Heart right ventricle (tissue), 16 donors: Measurements from ENCODE around the gene CLMP. TPM values are rescaled to one million over a fixed set of nuclear protein-coding genes. Genes with fewer than 3 reads are reported as not detected.

Experiments
- ATAC-seq, 8 donors: fragments of 200-7000 bp; cut with Tn5 transposase; one replicate each; pipeline ENCODE4 v1.9.1; 2020; ENCODE audit warnings: mild to moderate bottlenecking in 8 of 8, moderate library complexity in 8 of 8, moderate number of reproducible peaks in 1 of 8
- DNase-seq, 2 donors: peaks; one replicate each; pipeline ENCODE4 v3.0.0-alpha.2; 2020
- H3K27ac ChIP-seq, 10 donors: fragments of 200-600 bp; sonication (generic) in 2 of 10; one replicate each; pipeline versions ENCODE4 v1.5.0 to v1.8.0; 2020 to 2022; ENCODE audit warnings: mild to moderate bottlenecking in 3 of 10
- H3K27me3 ChIP-seq, 7 donors: fragments of 200-600 bp; one replicate each; pipeline ENCODE4 v1.8.0; 2021 to 2022; ENCODE audit warnings: mild to moderate bottlenecking in 2 of 7
- H3K36me3 ChIP-seq, 9 donors: fragments of 200-600 bp; sonication (generic) in 1 of 9; one replicate each; pipeline versions ENCODE4 v1.5.0 to v1.8.0; 2020 to 2022; ENCODE audit warnings: mild to moderate bottlenecking in 2 of 9
- H3K4me1 ChIP-seq, 9 donors: fragments of 200-600 bp; sonication (generic) in 1 of 9; one replicate each; pipeline versions ENCODE4 v1.5.0 to v1.8.0; 2020 to 2022; ENCODE audit warnings: mild to moderate bottlenecking in 4 of 9
- H3K4me3 ChIP-seq, 10 donors: fragments of 200-600 bp; sonication (generic) in 2 of 10; one replicate each; pipeline versions ENCODE4 v1.5.0 to v1.8.0; 2020 to 2022; ENCODE audit warnings: mild to moderate bottlenecking in 7 of 10, moderate library complexity in 2 of 10
- H3K9me3 ChIP-seq, 11 donors: fragments of 200-600 bp in 10 of 11; sonication (generic) in 2 of 11; one replicate each; pipeline versions ENCODE4 v1.5.0 to v1.8.0; 2013 to 2022; ENCODE audit warnings: mild to moderate bottlenecking in 2 of 11, control low read depth in 1 of 11, moderate library complexity in 1 of 11
- CTCF ChIP-seq, 9 donors: fragments of 200-600 bp; sonication (generic) in 2 of 9; IDR thresholded peaks; one replicate each; pipeline versions ENCODE4 v1.5.0 to v1.8.0; 2021 to 2022; ENCODE audit warnings: antibody characterized with exemption in 9 of 9, mild to moderate bottlenecking in 5 of 9, moderate library complexity in 1 of 9
- WGBS, 2 donors: extraction: QIAGEN DNeasy Blood & Tissue Kit; methylation state at CpG; one replicate each; pipeline ENCODE4 v1.1.7; 2013; ENCODE audit warnings: inconsistent platforms in 1 of 2; 5-methylcytosine and 5-hydroxymethylcytosine counted together
- intact Hi-C, 10 donors: fragments of 100-400 bp; cut with DNase I; formaldehyde crosslinking; loops; one replicate each; pipeline versions ENCODE4 v1.11.1 to v1.14.2; 2022
- polyA plus RNA-seq, 2 donors: library from polyadenylated mRNA; stranded (reverse); fragments of 200-250 nt; gene quantifications; one replicate each; pipeline ENCODE4 v1.2.3, GENCODE V29; 2013
- total RNA-seq, 10 donors: library from RNA; stranded (reverse); fragmentation: NEBNext Ultra II Directional in 3 of 10; extraction: Animal tissue kit (Norgen Biotek cat#: 25700) in 3 of 10; gene quantifications; one replicate each; pipeline versions ENCODE4 v1.2.1 to v1.2.4, GENCODE V29; 2021 to 2023
- donor health status: Arrhythmogenic right ventricular cardiomyopathy.
- donor health status: ischemic (EF 13 %, LVEDD 7.1; RV severe dilation, severe dysfunction).
- donor health status: healthy with polysubstance abuse.
- donor health status: DM: no; HTN: yes; CAD: no.
- donor health status: DM: no; HTN: no; CAD: no.
- donor health status: ischemic (EF 25% LVEDD 6.9; RV normal size, moderate dysfunction).
- donor health status: ischemic (EF 25% LVEDD 5.7; RV mildly dilated, moderate dysfunction).
- donor health status: healthy.
- donor health status: DM: yes; HTN: yes; CAD: no.
- donor health status: Ischemic cardiomyopathy.
- donor health status: ischemic (EF 35%, LVEDD 5.7; RV mildly dilated, moderate dysfunction).
- donor health status: nonischemic (EF 11% LVEDD 7.7; RV severe dilation, severe dysfunction).
- donor health status: DM: yes; HTN: yes; CAD: no.
- donor health status: PGD.
- donor health status: ischemic (EF 29% LVEDD 5.4; RV normal size, mild dysfunction).
- donor health status: nonischemic (EF 23%, LVEDD 6.1; RV moderate dilation, normal function).

The CLMP gene
- total and polyA plus RNA-seq, 12 donors = 1.9 to 16.9 (median 5.2) TPM

DNA sequence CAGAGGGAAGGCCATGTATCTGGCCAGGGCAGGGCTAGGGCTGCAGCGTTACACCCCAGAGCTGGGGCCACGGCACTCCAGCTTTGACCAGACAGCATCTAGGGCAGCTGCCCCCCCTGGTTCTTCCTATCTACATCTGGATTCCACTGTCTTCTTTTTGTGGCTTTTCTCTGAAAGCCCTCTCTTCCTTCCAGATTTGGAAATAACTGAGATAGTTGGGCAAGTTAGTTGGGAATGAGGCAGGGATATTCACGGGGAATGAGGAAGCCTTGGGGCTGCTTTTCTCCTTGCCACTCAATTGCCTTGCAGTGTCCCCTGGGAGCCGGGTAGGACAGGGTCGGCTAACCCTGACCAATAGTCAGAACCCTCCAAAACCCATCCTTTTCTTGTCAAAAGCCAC lies 26.8 kb downstream of the CLMP start:
- no peak for ATAC-seq
- Histone ChIP-seq H3K4me1 (peaks cover 0 to 7% (median 0%) of the 10 kb centered on the region in 9 donors), H3K27ac (no peak overlapping the region), H3K36me3 (no peaks in the 10 kb centered on the region), H3K4me3 (no peak overlapping the region), H3K27me3 (peaks cover 0 to 24% (median 9%) of the 10 kb centered on the region in 7 donors), H3K9me3 (no peaks in the 10 kb centered on the region)
- TF ChIP-seq CTCF (IDR thresholded peaks at IDR 0.05) = no peak
- 78 to 82% methylated on average over 5 of the region's 5 CpGs for WGBS, 2 donors
- intact Hi-C loops = loop anchor here in 1 of 10 donors (10.0 kb wide), 1 partner anchor 67 kb away; no protein-coding TSS in a partner anchor
- no peak for DNase-seq

- WGBS, 2 donors = 37 to 44% methylated on average over 10 of the region's 10 CpGs
- peak; percentile 14 to 32 for DNase-seq
- ATAC-seq = peak in 6 of 8 donors; percentile 28 to 61 (median 48)
Measured at GRCh38 chr11:123166071-123166559, 28.9 kb downstream of the CLMP start.

GRCh38 chr11:123164732-123165450 lies 30.2 kb downstream of the CLMP start:
- Histone ChIP-seq H3K36me3 (no peaks in the 10 kb centered on the region), H3K4me3 (no peak overlapping the region), H3K4me1 (peaks cover 0 to 7% (median 0%) of the 10 kb centered on the region in 9 donors), H3K27ac (no peak overlapping the region), H3K9me3 (no peaks in the 10 kb centered on the region), H3K27me3 (peaks cover 0 to 15% (median 5%) of the 10 kb centered on the region in 7 donors)
- whole genome bisulfite sequencing, 2 donors = 93 to 94% methylated on average over 7 of the region's 7 CpGs
- no peak for TF ChIP-seq CTCF (IDR thresholded peaks at IDR 0.05)
- DNase-seq (no peak), ATAC-seq (no peak)
- intact Hi-C loops = loop anchor here in 1 of 10 donors (10.0 kb wide), 1 partner anchor 70 kb away; no protein-coding TSS in a partner anchor

More at GRCh38 chr11:123166071-123166559, 28.9 kb downstream of the CLMP start:
- H3K36me3 ChIP-seq = no peaks in the 10 kb centered on the region
- TF ChIP-seq CTCF (IDR thresholded peaks at IDR 0.05) = peak in 8 of 9 donors; percentile 23 to 61 (median 48)
- peaks cover 0 to 7% (median 0%) of the 10 kb centered on the region in 9 donors for H3K4me1 ChIP-seq
- H3K4me3 ChIP-seq = no peak overlapping the region
- no peaks in the 10 kb centered on the region for H3K9me3 ChIP-seq
- intact Hi-C loops = loop anchor here in 1 of 10 donors (10.0 kb wide), 1 partner anchor 69 kb away; no protein-coding TSS in a partner anchor
- no peak overlapping the region for H3K27ac ChIP-seq
- peaks cover 0 to 19% (median 6%) of the 10 kb centered on the region in 7 donors for H3K27me3 ChIP-seq

- TF ChIP-seq CTCF (IDR thresholded peaks at IDR 0.05) = no peak
- Histone ChIP-seq H3K36me3 (no peaks in the 10 kb centered on the region), H3K27ac (no peak overlapping the region), H3K9me3 (no peaks in the 10 kb centered on the region), H3K27me3 (peaks cover 0 to 9% (median 3%) of the 10 kb centered on the region in 7 donors), H3K4me1 (peaks cover 0 to 7% (median 0%) of the 10 kb centered on the region in 9 donors), H3K4me3 (no peak overlapping the region)
- no peak for ATAC-seq
- 96 to 97% methylated on average over 4 of the region's 4 CpGs for WGBS, 2 donors
- no peak for DNase-seq
- intact Hi-C loops = loop anchor here in 1 of 10 donors (10.0 kb wide), 1 partner anchor 71 kb away; no protein-coding TSS in a partner anchor
Measured at GRCh38 chr11:123163621-123164020, 31.4 kb downstream of the CLMP start.
